Hair follicular keratinocyte (primary cell): ENCODE measurements around the gene SAP25. TPM values are rescaled to one million over a fixed set of nuclear protein-coding genes. Genes with fewer than 3 reads are reported as not detected.

ENCODE experiments used
- total RNA-seq: library from RNA; depleted of rRNA; stranded (reverse); fragments of >200 nt; gene quantifications from 2 replicates; pipeline ENCODE4 v1.2.3, GENCODE V29; 2015

SAP25 gene
- total RNA-seq = not detected in 2 replicates

DNA sequence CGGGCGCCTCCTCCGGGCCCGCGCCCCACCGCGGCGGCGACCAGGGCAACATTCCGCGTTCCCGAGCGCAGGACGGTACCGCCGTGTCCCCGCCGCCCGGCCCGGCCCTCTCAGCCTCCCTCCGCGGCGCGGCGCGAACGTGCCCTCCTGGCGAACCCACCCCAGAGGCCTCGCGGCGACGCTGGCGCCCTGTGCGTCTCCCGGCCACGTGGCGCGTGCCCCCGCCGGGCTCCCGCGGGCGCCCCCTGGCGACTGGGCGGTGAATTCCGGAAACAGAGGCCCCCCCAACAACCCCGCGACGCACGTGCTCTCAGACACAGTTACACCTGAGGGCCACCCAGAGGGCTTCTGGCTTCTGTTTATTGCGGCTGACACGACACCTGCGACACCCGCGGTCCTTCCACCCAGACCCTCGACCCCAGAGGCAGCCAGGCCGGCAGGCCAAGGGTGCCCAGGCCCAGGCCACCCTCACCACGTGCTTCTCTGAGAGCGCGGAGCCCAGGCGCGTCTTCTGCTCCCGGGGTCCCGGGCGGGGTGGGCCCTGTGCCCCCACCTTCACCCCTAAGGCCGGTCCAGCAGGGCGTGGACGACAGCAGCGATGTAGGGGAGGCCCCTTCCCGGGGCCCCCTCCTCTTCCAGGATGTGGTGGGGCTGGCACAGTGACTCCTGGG, at the start of gene SAP25:
TSS of gene SAP25 (minus strand) at position 210 of the 671 bp plus-strand sequence. CDS start at position 52, 158 bp downstream.

DNA sequence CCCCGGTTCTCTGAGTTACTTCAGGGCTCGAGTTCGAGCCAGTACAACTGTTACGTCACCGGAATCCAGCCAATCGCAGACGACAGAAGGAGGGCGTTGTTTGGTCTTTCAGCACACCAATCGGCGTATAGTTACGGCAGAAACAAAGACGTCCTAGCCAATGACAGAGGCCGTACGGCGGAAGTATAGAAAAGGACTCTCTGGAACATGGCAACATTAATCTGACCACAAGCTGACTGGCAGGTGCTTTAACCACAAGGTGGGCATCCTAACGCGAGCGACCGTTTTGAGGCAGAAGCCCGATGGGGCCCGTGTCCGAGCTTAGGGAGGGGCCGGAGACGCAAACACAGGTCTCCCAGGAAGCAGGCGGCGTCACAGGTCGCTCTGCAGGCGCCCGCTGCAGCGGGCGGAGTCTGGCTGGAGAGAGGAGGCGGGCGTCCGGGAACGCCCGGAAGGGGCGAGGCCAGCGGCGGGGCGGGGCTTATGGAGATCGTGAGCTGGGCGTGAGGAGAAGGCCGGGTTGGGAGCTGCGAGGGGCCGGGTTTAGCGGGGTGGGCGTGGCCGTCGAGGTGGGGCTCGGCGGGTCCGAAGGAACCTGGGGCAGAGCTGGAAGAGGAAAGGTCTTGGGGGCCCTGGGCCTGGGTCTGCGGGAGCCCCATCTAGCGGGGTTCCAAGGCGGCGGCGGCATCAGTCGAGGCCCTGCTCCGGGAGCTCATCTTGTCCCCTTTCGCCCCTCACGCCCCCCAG, 38.5 kb upstream of the SAP25 start, which contains the start of gene MOSPD3:
TSS of gene MOSPD3 (plus strand) at position 558 of the 747 bp plus-strand sequence. CDS start 252 bp downstream, outside the sequence.

DNA sequence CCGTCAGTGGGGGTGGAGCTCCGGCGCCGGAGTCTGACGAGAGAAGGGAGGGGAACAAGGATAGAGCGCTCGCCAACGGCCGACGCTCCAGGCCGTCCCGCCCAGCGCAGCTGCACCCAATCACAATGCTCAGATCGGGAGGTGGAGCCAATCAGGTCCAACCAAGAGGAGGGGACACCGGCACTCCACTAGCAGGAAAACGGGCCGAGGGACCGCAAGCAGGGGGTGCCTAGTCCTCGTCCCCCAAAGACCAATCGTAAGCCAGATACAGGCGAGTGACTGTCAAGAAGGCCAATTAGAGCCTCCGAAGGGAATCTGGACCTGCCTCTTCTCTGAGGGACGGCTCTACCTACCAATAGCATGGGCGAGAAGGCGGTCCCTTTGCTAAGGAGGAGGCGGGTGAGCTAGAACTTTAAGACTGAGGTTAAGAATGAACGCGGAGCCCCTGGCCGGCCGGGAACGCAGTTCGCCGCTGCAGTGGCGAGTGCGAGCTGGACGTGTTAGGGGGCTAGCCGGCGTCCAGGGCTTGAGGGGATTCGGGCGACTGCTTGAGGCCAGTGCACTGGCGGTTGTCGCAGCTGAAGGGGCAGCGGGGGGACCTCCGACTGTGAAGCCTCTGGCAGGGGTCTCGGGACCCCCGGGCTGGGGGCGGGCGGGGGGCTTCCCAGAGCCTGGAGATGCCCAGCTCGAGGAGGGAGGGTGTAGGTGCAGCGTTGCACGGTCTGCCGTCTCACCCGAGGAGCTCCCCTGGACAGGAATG, 12.7 kb upstream of the SAP25 start, which contains the start of gene FBXO24:
TSS of gene FBXO24 (plus strand) at position 63 of the 760 bp plus-strand sequence. CDS start at position 361, 298 bp downstream.

DNA sequence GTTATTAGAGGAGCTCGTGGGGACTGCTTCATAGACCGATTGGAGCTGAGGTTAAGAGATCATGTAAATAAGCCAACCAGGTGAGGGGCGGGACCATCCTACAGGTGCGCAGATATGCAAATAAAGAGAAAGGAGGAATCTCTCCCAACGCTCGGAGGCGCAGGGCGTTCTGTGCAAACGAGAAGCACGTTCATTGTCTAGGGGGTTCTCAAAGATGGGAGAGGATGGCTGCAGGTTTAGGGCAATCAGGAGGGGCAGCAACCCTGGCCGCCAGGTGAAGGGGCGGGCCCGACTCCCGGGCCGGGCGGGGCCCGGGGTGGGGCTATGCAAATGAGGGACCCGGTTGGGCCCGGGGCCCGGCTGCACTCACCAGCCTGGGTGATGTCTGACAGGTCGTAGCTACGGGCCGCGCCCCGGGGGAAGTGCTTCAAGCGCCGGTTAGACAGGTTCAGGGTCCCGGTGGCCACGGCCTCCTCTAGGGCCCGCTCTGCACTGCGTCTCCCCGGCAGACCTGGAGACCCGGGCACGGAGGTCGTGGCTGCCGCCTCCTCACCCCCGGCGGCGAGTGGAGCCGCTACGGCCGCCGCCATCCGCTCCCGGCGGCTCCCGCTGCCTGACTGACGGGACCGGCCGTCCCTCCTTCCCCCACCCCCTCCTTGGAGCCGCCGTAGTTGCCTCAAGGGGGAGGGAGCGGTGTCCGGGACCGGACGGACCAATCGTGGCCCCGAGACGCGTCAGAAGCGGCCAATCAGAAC, 12.0 kb upstream of the SAP25 start, which contains the start of gene LRCH4:
TSS of gene LRCH4 (minus strand) at position 619 of the 755 bp plus-strand sequence. CDS start at position 590, 29 bp downstream.

DNA sequence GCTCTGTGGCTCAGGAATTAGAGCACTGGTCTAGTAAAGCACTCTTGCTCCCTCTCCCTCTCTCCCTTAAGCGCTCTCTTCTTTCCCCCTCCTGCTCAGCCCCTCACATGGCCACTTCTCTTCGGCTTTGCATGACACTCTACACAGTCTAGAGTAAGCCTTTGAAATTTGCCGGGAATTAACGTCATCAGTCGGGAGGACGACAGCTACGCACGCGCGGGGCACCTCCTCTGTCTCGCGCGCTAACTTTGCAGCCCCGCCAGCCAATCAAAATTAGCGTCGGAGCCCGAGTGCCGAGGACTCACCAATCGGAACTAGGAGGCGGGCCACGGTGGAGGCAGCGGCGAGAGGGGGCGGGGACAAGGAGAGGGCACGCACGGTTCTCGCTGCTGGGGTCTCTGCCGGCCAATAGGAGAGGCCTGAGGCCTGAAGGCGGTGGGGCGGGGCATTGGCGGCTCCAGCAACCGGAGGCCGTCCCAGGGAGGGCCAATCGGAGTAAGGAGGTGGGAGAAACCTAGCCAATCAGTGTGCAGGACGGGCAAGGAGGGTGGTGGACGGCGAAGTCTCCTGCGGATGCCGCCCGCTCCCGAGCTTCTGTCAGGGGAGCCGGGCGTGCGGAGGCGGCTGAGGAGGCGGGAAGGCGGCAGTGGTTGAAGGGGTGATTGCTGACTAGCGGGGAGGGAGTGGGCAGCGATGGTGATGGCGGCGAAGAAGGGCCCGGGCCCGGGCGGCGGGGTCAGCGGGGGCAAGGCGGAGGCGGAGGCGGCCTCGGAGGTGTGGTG, 34.9 kb downstream of the SAP25 start, which contains the start of gene AGFG2:
TSS of gene AGFG2 (plus strand) at position 550 of the 782 bp plus-strand sequence. CDS start at position 694, 144 bp downstream.

Other genes starting within 250 kb of the SAP25 start
- 6.9 and 10.9 TPM in 2 replicates for gene PILRB, start 215.8 kb downstream of the SAP25 start, total RNA-seq
- not detected in 2 replicates for gene PILRA, start 200.4 kb downstream of the SAP25 start, total RNA-seq
- 0.86 and 2.2 TPM in 2 replicates for gene ZCWPW1, start 145.2 kb downstream of the SAP25 start, total RNA-seq
- 21.2 and 23.7 TPM in 2 replicates for gene MEPCE, start 144.1 kb downstream of the SAP25 start, total RNA-seq
- 46.5 and 70.1 TPM in 2 replicates for gene PPP1R35, start 137.4 kb downstream of the SAP25 start, total RNA-seq
- gene SPACDR, start 109.6 kb downstream of the SAP25 start, total RNA-seq = not detected in 2 replicates
- gene TSC22D4, start 94.7 kb downstream of the SAP25 start, total RNA-seq = 33.3 and 36.0 TPM in 2 replicates
- 4.3 and 4.8 TPM in 2 replicates for gene NYAP1, start 90.0 kb downstream of the SAP25 start, total RNA-seq
- 4.5 and 13.3 TPM in 2 replicates for gene AGFG2, start 34.7 kb downstream of the SAP25 start, total RNA-seq
- gene LRCH4, start 12.2 kb upstream of the SAP25 start, total RNA-seq = 21.2 and 26.6 TPM in 2 replicates
- 0.65 and 0.70 TPM in 2 replicates for gene FBXO24, start 12.4 kb upstream of the SAP25 start, total RNA-seq
- 1.5 and 5.0 TPM in 2 replicates for gene PCOLCE, start 28.5 kb upstream of the SAP25 start, total RNA-seq
- gene MOSPD3, start 38.6 kb upstream of the SAP25 start, total RNA-seq = 12.3 and 13.0 TPM in 2 replicates
- gene TFR2, start 67.7 kb upstream of the SAP25 start, total RNA-seq = 0.11 and 0.39 TPM in 2 replicates
- gene ACTL6B, start 82.5 kb upstream of the SAP25 start, total RNA-seq = not detected in 2 replicates
- 257 and 267 TPM in 2 replicates for gene GNB2, start 99.8 kb upstream of the SAP25 start, total RNA-seq
- 7.9 and 9.4 TPM in 2 replicates for gene GIGYF1, start 120.3 kb upstream of the SAP25 start, total RNA-seq
- 40.1 and 58.6 TPM in 2 replicates for gene POP7, start 132.2 kb upstream of the SAP25 start, total RNA-seq
- gene EPO, start 146.6 kb upstream of the SAP25 start, total RNA-seq = not detected in 2 replicates
- under 0.01 TPM in 1 of 2 replicates, not detected in the other for gene ZAN, start 159.7 kb upstream of the SAP25 start, total RNA-seq